GM21423 (cell line): ENCODE data around the gene IKZF1.

ENCODE experiments used
- ATAC-seq: cut with Tn5 transposase; IDR thresholded peaks from one replicate; pipeline ENCODE4 v1.9.1; 2021; ENCODE audit warnings: mild to moderate bottlenecking, moderate library complexity; ENCODE audit not compliant: unreplicated experiment

The IKZF1 gene

GRCh38 chr7:50436133-50436806 is 131.8 kb downstream of the IKZF1 start:
- ATAC-seq = no peak

DNA sequence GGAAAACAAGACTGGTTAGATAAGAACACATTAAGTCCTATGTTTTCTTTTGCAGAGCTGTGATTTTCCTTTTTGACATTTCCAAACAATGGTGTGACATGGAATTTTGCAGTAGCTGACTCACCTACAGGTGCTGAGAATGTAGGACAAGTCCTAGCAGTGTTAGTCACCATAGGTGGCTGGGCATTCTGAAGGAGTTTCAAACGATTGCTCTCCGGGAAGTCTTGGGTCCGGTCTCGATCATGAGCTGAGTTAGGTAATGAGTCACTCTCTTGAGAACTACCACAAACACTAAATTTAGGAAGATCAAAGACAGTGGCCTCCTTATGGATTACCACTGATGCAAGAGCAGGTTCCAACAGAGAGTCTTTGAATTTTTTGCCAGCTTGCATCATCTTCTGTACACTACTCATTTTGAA is 142.0 kb downstream of the IKZF1 start:
- no peak for ATAC-seq

DNA sequence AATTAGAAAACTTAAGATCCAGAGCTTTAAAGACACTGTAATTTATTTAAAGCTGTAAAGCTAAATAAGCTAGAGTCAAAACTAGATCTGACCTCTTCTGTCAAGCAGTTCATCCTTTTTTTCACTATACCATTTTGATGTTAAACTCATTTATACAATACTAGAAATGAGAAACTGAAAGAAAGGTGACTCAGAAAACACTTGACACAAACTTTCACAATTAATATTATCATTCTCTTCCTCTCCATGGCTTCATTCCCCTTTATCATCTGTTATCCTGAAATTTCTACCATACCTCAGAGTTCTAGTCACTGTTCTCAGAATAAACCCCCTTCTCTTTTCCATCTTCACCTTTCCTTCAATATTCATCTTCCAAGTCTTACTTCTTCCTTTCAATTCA is 144.3 kb downstream of the IKZF1 start:
- ATAC-seq = peak; percentile 30

- no peak for ATAC-seq
Observed at GRCh38 chr7:50449501-50449880, 145.0 kb downstream of the IKZF1 start.

- ATAC-seq = peak; percentile 81
Observed at GRCh38 chr7:50449881-50450589, 145.5 kb downstream of the IKZF1 start, which contains the start of gene FIGNL1. Gene FIGNL1, minus strand, starts transcription at chr7:50450350. Its CDS starts 3,063 bp downstream, at chr7:50447287.

DNA sequence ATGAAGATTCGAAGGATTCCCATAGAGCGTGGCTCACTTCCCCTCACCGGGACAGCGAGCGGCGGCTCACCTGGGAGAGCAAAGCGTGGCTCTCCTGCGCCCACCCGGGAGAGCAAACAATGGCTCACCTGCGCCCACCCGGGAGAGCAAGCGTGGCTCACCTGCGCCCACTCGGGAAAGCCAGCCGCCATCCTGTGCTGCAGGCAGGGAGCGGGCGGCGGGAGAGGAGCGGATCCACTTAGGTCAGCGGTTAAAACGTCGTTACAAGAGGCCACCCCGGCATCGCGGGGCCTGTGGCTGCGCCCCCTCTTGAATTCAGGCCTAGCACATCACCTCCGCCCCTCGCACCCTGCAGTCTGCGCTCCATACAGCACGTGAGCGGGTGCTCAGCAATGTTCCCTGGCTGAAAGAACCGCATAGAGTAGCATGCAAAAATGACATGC is 146.1 kb downstream of the IKZF1 start:
- peak; percentile 19 for ATAC-seq
